HepG2 (cell line): ENCODE results near the gene C14orf93. TPM values are rescaled to one million over a fixed set of nuclear protein-coding genes. Genes with fewer than 3 reads are reported as not detected.

Source experiments
- KIAA2018 ChIP-seq: sonication (generic); formaldehyde crosslinking; IDR thresholded peaks from 2 replicates; pipeline ENCODE4 v1.5.0; 2020; ENCODE audit warnings: mild to moderate bottlenecking, missing genetic modification reagents, borderline replicate concordance
- NCOA2 ChIP-seq: sonication (generic); formaldehyde crosslinking; IDR thresholded peaks from 2 replicates; pipeline ENCODE4 v1.8.0; 2022; ENCODE audit warnings: inconsistent platforms
- SMARCE1 ChIP-seq: fragments of 450-650 bp; IDR thresholded peaks from 2 replicates; pipeline ENCODE4 v1.6.1; 2017; ENCODE audit warnings: borderline replicate concordance
- SP5 ChIP-seq: IDR thresholded peaks from 2 replicates; pipeline ENCODE4 v1.6.1; 2016; ENCODE audit warnings: low read depth, borderline replicate concordance
- SRF ChIP-seq: IDR thresholded peaks from 2 replicates; pipeline ENCODE4 v1.6.1; 2011; ENCODE audit warnings: mild to moderate bottlenecking, low read depth, low read length, moderate library complexity
- YEATS4 ChIP-seq: sonication (generic); formaldehyde crosslinking; IDR thresholded peaks from 2 replicates; pipeline ENCODE4 v1.4.0; 2020; ENCODE audit warnings: missing genetic modification reagents, borderline replicate concordance
- polyA plus RNA-seq, 8 experiments: library from polyadenylated mRNA; depleted of rRNA in 3 of 8; stranded (reverse) in 7 of 8; unstranded in 1 of 8; fragments of >200 nt; fragmentation: Illumina TruSeq in 4 of 8; extraction: Trizol in 4 of 8; gene quantifications; 2 replicates each; pipeline versions ENCODE4 v1.2.1 to v1.2.3, GENCODE V29; 2011 to 2016; ENCODE audit warnings: low read depth in 4 of 8, missing spikeins in 1 of 8, mixed read lengths in 1 of 8; ENCODE audit not compliant: insufficient read depth in 1 of 8
- total RNA-seq, 5 experiments: library from RNA; depleted of rRNA; stranded (reverse); fragments of >200 nt; fragmentation: Illumina TruSeq; extraction: Trizol; gene quantifications; 2 replicates each; pipeline ENCODE4 v1.2.3, GENCODE V29; 2016; ENCODE audit warnings: low read depth in 1 of 5
- TF ChIP-seq, protein P1 (sequence below): sonication (generic); formaldehyde crosslinking; IDR thresholded peaks from 2 replicates; pipeline ENCODE4 v1.9.0; 2021; ENCODE audit warnings: missing genetic modification reagents, mild to moderate bottlenecking, borderline replicate concordance
- TF ChIP-seq, protein P2 (sequence below): sonication (generic); formaldehyde crosslinking; IDR thresholded peaks from 2 replicates; pipeline ENCODE4 v1.5.0; 2020; ENCODE audit warnings: mild to moderate bottlenecking, missing genetic modification reagents
- TF ChIP-seq, protein P3 (sequence below): sonication (generic); formaldehyde crosslinking; IDR thresholded peaks from 2 replicates; pipeline ENCODE4 v1.8.1; 2022; ENCODE audit warnings: low read depth, mild to moderate bottlenecking, missing genetic modification reagents

The C14orf93 gene
- total and polyA plus RNA-seq, 2 of the 13 experiments (the other 11 are each of a cell fraction or from before 2014, with no cell fraction given), result 11.4 to 22.5 TPM

GRCh38 chr14:22982477-22983245, 27.3 kb downstream of the C14orf93 start, which contains the start of gene AJUBA (continued):
- TF ChIP-seq NCOA2 (CRISPR knock-in tag) (peak; percentile 85), YEATS4 (CRISPR knock-in tag) (no peak), SRF (peak; percentile 67), SMARCE1 (no peak), KIAA2018 (CRISPR knock-in tag) (no peak), SP5 (CRISPR knock-in tag) (peak; percentile 97)
- TF ChIP-seq, protein P1, sequence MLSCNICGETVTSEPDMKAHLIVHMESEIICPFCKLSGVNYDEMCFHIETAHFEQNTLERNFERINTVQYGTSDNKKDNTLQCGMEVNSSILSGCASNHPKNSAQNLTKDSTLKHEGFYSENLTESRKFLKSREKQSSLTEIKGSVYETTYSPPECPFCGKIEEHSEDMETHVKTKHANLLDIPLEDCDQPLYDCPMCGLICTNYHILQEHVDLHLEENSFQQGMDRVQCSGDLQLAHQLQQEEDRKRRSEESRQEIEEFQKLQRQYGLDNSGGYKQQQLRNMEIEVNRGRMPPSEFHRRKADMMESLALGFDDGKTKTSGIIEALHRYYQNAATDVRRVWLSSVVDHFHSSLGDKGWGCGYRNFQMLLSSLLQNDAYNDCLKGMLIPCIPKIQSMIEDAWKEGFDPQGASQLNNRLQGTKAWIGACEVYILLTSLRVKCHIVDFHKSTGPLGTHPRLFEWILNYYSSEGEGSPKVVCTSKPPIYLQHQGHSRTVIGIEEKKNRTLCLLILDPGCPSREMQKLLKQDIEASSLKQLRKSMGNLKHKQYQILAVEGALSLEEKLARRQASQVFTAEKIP, result no peak
- TF ChIP-seq, protein P2, sequence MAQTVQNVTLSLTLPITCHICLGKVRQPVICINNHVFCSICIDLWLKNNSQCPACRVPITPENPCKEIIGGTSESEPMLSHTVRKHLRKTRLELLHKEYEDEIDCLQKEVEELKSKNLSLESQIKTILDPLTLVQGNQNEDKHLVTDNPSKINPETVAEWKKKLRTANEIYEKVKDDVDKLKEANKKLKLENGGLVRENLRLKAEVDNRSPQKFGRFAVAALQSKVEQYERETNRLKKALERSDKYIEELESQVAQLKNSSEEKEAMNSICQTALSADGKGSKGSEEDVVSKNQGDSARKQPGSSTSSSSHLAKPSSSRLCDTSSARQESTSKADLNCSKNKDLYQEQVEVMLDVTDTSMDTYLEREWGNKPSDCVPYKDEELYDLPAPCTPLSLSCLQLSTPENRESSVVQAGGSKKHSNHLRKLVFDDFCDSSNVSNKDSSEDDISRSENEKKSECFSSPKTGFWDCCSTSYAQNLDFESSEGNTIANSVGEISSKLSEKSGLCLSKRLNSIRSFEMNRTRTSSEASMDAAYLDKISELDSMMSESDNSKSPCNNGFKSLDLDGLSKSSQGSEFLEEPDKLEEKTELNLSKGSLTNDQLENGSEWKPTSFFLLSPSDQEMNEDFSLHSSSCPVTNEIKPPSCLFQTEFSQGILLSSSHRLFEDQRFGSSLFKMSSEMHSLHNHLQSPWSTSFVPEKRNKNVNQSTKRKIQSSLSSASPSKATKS (CRISPR knock-in tag), result no peak
- TF ChIP-seq, protein P3, sequence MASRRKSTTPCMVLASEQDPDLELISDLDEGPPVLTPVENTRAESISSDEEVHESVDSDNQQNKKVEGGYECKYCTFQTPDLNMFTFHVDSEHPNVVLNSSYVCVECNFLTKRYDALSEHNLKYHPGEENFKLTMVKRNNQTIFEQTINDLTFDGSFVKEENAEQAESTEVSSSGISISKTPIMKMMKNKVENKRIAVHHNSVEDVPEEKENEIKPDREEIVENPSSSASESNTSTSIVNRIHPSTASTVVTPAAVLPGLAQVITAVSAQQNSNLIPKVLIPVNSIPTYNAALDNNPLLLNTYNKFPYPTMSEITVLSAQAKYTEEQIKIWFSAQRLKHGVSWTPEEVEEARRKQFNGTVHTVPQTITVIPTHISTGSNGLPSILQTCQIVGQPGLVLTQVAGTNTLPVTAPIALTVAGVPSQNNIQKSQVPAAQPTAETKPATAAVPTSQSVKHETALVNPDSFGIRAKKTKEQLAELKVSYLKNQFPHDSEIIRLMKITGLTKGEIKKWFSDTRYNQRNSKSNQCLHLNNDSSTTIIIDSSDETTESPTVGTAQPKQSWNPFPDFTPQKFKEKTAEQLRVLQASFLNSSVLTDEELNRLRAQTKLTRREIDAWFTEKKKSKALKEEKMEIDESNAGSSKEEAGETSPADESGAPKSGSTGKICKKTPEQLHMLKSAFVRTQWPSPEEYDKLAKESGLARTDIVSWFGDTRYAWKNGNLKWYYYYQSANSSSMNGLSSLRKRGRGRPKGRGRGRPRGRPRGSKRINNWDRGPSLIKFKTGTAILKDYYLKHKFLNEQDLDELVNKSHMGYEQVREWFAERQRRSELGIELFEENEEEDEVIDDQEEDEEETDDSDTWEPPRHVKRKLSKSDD, result no peak
